ENCODE measurements around the gene LIMS2.
A peak's percentile ranks its signal among the peaks of the same experiment; 100 is the strongest.

The LIMS2 gene

DNA sequence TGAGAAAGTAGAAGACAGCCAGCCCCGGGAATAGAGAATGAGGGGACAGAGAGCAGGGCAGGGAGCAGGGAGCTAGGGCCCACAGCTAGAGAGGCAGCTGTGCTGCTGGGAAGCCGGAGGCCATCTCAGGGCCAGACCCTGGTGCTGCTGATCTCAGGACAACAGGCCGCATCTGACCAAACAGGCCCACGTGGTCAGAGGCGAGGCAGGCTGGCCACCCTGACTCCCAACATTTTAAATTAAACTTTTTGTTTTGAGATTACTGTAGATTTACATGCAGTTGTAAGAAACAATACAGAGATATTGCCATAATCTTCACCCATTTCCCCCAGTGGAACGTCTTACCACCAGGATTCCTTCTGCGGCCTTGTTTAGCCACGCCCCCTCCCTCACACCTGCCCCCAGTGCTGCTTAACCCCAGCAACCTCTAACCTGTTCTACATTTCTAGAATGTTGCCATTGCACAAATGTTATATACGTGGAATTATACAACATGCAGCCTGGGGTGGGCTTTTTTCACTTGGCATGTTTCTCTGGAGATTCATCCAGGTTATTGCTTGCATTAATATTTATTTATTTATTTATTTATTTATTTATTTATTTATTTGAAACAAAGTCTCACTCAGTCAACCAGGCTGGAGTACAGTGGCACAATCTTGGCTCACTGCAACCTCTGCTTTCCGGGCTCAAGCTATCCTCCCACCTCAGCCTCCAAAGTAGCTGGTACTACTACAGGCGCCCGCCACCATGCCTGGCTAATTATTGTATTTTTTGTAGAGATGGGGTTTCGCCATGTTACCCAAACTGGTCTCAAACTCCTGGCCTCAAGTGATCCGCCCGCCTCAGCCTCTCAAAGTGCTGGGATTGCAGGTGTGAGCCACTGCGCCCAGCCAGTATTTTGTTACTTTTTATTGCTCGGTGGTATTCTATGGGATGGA lies 78.0 kb downstream of the LIMS2 start:
- Histone ChIP-seq H3K27ac (no peak overlapping the region), H3K4me3 (no peak overlapping the region), H3K27me3 (no peaks in the 10 kb centered on the region), H3K9me3 (replicated peaks in 1 of 11) (peaks cover 7 to 15% (median 11%) of the 10 kb centered on the region in 11 experiments), H3K4me1 (no peaks in the 10 kb centered on the region), H3K4me2 (no peak overlapping the region), H4K20me1 (no peaks in the 10 kb centered on the region), H3K9ac (no peak overlapping the region), H3K36me3 (no peaks in the 10 kb centered on the region)
- TF ChIP-seq Cebpa-rat (IDR thresholded peaks at IDR 0.05) = no peak

GRCh38 chr2:127596311-127597045 lies 78.9 kb downstream of the LIMS2 start:
- H3K4me2 ChIP-seq = no peak overlapping the region

GRCh38 chr2:127594116-127594591 lies 81.2 kb downstream of the LIMS2 start:
- H3K4me2 ChIP-seq = no peak overlapping the region
- no peaks in the 10 kb centered on the region for H4K20me1 ChIP-seq
- TF ChIP-seq Cebpa-rat (IDR thresholded peaks at IDR 0.05) = no peak
- no peak overlapping the region for H3K9ac ChIP-seq
- peaks cover 0 to 16% (median 13%) of the 10 kb centered on the region in 10 experiments; a peak in 14 of 20 replicates for H3K4me1 ChIP-seq
- no peak overlapping the region for H3K27ac ChIP-seq
- H3K9me3 ChIP-seq (replicated peaks in 1 of 11) = no peaks in the 10 kb centered on the region
- H3K4me3 ChIP-seq = no peak overlapping the region
- no peaks in the 10 kb centered on the region for H3K36me3 ChIP-seq
- H3K27me3 ChIP-seq = no peaks in the 10 kb centered on the region

More at GRCh38 chr2:127596311-127597045, 78.9 kb downstream of the LIMS2 start:
- Histone ChIP-seq H4K20me1 (no peaks in the 10 kb centered on the region), H3K36me3 (no peaks in the 10 kb centered on the region), H3K27ac (no peak overlapping the region), H3K27me3 (no peaks in the 10 kb centered on the region), H3K4me3 (no peak overlapping the region), H3K4me1 (peaks cover 0 to 8% (median 7%) of the 10 kb centered on the region in 10 experiments; a peak in 14 of 20 replicates), H3K9me3 (replicated peaks in 1 of 11) (peaks cover 0 to 7% (median 3%) of the 10 kb centered on the region in 11 experiments; a peak in 15 of 22 replicates), H3K9ac (no peak overlapping the region)
- TF ChIP-seq Cebpa-rat (IDR thresholded peaks at IDR 0.05) = no peak

DNA sequence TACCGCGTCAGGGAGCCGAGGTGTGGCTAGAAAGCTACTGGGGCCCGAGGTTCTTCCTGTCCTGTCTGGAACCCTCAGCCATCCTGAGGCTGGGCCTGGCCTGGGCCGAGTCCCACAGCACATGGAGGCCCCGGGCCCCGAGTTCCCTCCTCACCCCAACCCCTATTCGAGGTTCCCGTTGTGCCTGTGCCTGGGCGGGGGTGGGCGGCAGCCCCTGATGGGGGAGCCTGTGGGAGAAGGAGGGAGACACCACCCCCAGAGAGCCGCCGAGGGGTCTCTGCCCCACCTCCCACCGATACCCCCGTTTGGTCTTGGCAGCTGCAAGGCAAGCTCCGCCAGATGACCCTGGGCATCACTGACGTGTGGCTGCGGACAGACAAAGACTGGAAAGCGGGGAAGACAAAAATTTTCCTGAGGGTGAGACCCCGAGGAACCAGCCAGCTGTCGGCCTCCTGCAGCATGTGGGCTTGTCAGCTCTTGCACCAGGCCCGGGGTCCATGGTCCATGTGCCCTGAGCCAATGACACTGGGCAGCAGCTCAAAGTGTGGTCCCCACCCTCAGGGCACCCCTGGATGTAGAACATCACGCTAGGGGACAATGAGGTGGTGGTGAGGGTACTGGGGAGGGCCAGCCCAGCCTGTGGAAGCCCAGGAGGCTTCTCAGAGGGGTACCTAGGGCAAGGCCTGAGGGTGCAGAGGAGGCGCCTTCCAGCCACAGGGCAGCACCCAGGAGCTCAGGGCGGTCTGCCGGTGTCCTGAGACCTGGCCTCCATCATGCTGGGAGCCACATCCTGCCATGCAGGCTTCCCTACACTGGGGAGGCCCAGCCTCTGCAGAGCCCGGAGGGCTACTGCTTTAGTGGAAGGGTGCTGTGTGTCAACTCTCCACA lies 81.9 kb downstream of the LIMS2 start:
- Histone ChIP-seq H3K27me3 (no peaks in the 10 kb centered on the region), H3K4me2 (no peak overlapping the region), H3K9ac (no peak overlapping the region), H3K36me3 (no peaks in the 10 kb centered on the region), H3K27ac (no peak overlapping the region), H4K20me1 (no peaks in the 10 kb centered on the region), H3K9me3 (replicated peaks in 1 of 11) (no peaks in the 10 kb centered on the region), H3K4me3 (no peak overlapping the region), H3K4me1 (peaks cover 0 to 16% (median 13%) of the 10 kb centered on the region in 10 experiments; a peak in 14 of 20 replicates)
- no peak for TF ChIP-seq Cebpa-rat (IDR thresholded peaks at IDR 0.05)

DNA sequence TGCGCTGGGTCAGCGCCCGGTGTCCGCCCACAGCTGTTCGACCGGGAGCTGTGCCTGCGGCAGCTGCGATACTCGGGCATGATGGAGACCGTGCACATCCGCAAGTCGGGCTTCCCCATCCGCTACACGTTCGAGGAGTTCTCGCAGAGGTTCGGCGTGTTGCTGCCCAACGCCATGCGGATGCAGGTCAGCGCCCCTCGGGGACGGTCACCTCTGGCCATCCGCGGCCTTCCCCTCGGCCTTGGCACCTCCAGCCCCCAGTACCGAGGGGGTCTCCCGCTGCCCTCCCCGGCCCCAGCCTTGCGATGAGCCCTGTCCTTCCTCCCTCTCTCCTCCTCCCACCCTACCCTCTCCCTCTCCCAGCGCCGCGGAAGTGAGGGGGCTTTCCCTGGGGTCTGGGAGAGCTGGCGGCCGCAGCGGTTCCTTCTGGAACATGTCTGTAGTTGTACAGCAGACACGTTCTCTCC lies 82.5 kb downstream of the LIMS2 start:
- H3K4me2 ChIP-seq = no peak overlapping the region
- TF ChIP-seq Cebpa-rat (IDR thresholded peaks at IDR 0.05) = no peak
- H3K4me1 ChIP-seq = peaks cover 0 to 17% (median 13%) of the 10 kb centered on the region in 10 experiments; a peak in 14 of 20 replicates
- no peaks in the 10 kb centered on the region for H3K27me3 ChIP-seq
- H3K9ac ChIP-seq = no peak overlapping the region
- H3K27ac ChIP-seq = no peak overlapping the region
- H4K20me1 ChIP-seq = no peaks in the 10 kb centered on the region
- no peaks in the 10 kb centered on the region for H3K36me3 ChIP-seq
- H3K9me3 ChIP-seq (replicated peaks in 1 of 11) = no peaks in the 10 kb centered on the region
- no peak overlapping the region for H3K4me3 ChIP-seq

DNA sequence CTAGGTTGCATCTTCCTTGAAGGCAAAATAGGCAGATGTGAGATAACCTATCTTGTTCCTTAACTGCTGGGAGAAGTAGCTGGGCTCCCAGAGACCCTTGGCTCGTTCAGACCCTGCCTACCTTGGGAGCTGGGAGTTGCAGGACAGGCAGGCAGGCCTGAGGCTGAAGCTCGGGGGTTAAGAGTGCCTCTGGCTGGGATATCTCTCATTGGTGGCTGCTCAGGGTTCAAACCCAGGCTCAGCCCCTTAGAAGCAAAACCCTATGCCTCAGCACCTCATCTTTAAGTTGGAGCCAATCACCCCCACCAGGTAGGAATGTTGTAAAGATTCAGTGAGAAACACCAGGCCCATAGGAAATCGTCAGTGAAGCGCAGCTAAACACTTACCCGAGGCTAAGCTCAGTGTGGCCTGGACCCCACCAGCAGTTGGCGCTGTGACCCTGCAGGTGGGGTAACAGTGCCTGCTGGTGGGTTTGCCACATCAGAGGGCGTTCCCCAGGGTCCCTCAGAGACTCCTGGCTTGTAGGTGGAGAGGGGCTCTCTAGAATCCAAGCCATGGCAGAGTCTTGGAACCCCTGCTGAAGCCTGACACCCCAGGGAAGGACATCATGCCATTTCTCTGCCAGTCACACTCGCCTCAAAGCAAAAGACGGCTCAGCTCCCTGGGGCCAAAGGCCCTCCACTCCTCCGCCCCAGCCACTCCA lies 84.0 kb downstream of the LIMS2 start:
- Histone ChIP-seq H3K4me1 (peaks cover 0 to 30% (median 25%) of the 10 kb centered on the region in 10 experiments; a peak in 15 of 20 replicates), H3K36me3 (no peaks in the 10 kb centered on the region), H3K4me2 (peak overlapping the region in 9 of 11 experiments; percentile 11 to 66 (median 52); a peak in 16 of 22 replicates), H3K27me3 (no peaks in the 10 kb centered on the region), H3K27ac (no peak overlapping the region), H3K4me3 (no peak overlapping the region), H3K9me3 (replicated peaks in 1 of 11) (no peaks in the 10 kb centered on the region), H4K20me1 (no peaks in the 10 kb centered on the region), H3K9ac (peak overlapping the region in 4 of 11 experiments; percentile 1 to 29 (median 24); a peak in 3 of 22 replicates)
- no peak for TF ChIP-seq Cebpa-rat (IDR thresholded peaks at IDR 0.05)

GRCh38 chr2:127590386-127591190 lies 84.7 kb downstream of the LIMS2 start:
- no peak overlapping the region for H3K27ac ChIP-seq
- peaks cover 0 to 30% (median 25%) of the 10 kb centered on the region in 10 experiments; a peak in 15 of 20 replicates for H3K4me1 ChIP-seq
- H4K20me1 ChIP-seq = no peaks in the 10 kb centered on the region
- no peak overlapping the region for H3K4me3 ChIP-seq
- no peak for TF ChIP-seq Cebpa-rat (IDR thresholded peaks at IDR 0.05)
- peak overlapping the region in 4 of 11 experiments; percentile 1 to 29 (median 20); a peak in 2 of 22 replicates for H3K9ac ChIP-seq
- no peaks in the 10 kb centered on the region for H3K36me3 ChIP-seq
- no peaks in the 10 kb centered on the region for H3K27me3 ChIP-seq
- H3K4me2 ChIP-seq = peak overlapping the region in 3 of 11 experiments; percentile 50 to 65 (median 55); a peak in 2 of 22 replicates
- H3K9me3 ChIP-seq (replicated peaks in 1 of 11) = no peaks in the 10 kb centered on the region

Data from BLaER1 treated with 17β-estradiol and CSF1 and Interleukin-3, amounts not matched to agents 10 nM and 100 nM (cell line).